ENCODE data around the gene ENOX2.
"Not testable (repeated sequence)": the region's sequence is repeated elsewhere in the genome, so short reads cannot be mapped to it uniquely, and the experiment has no call there.

The ENOX2 gene

DNA sequence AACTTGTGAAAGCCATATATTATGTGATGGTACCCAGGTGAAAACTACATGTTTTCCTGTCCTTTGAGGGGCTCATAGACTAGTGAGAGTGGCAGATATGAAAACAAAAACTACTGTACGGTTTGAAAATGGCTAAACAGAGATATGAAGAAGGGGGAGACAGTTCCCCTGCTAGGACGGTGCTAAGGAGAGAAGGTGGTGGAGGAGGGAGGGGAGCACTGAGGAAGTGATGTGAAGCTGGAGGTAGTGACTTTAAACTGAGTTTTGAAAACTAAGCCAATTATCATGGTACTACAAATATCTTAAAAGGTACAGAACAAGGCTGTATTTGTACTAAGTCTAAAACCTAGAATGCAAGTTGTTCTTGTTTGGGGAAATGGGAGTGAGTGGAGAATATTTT, 188.3 kb downstream of the ENOX2 start:
- no peak overlapping the region for H3K27ac ChIP-seq
- H3K36me3 ChIP-seq: no peaks in the 10 kb centered on the region
- TF ChIP-seq, protein P1, sequence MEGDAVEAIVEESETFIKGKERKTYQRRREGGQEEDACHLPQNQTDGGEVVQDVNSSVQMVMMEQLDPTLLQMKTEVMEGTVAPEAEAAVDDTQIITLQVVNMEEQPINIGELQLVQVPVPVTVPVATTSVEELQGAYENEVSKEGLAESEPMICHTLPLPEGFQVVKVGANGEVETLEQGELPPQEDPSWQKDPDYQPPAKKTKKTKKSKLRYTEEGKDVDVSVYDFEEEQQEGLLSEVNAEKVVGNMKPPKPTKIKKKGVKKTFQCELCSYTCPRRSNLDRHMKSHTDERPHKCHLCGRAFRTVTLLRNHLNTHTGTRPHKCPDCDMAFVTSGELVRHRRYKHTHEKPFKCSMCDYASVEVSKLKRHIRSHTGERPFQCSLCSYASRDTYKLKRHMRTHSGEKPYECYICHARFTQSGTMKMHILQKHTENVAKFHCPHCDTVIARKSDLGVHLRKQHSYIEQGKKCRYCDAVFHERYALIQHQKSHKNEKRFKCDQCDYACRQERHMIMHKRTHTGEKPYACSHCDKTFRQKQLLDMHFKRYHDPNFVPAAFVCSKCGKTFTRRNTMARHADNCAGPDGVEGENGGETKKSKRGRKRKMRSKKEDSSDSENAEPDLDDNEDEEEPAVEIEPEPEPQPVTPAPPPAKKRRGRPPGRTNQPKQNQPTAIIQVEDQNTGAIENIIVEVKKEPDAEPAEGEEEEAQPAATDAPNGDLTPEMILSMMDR (IDR thresholded peaks at IDR 0.05): no peak
- H3K4me3 ChIP-seq (ENCODE audit: low read depth in 1 of 2, low read length in 1 of 2): no peak overlapping the region
- no peaks in the 10 kb centered on the region for H3K4me1 ChIP-seq (ENCODE audit: control insufficient read depth in 1 of 2, insufficient read depth in 1 of 2, low read depth in 1 of 2, low read length in 1 of 2)
- no peaks in the 10 kb centered on the region for H3K27me3 ChIP-seq
- no peaks in the 10 kb centered on the region for H3K9me3 ChIP-seq

DNA sequence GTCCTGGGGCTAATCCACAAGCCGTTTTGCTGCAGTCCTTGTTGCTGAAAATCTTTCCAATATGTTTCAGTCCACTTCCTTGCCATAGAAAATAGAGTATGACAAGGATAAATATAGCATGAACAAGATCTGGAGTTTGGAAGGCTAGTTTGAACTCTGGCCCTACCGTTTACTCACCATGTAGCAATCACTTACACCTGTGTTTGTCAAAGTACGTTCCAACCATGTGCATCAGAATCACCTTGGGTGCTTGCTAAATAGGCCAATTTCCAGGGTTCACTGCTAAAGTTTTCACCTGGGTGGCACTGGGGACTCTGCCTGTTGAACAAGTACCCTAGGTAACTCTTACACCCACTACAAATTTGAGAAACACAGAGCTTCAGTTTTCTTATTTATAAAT, 188.9 kb downstream of the ENOX2 start:
- Histone ChIP-seq H3K4me3 (ENCODE audit: low read depth in 1 of 2, low read length in 1 of 2) (no peak overlapping the region), H3K27me3 (no peaks in the 10 kb centered on the region), H3K36me3 (no peaks in the 10 kb centered on the region), H3K4me1 (ENCODE audit: control insufficient read depth in 1 of 2, insufficient read depth in 1 of 2, low read depth in 1 of 2, low read length in 1 of 2) (no peaks in the 10 kb centered on the region), H3K27ac (no peak overlapping the region), H3K9me3 (no peaks in the 10 kb centered on the region)
- TF ChIP-seq, protein P1 (IDR thresholded peaks at IDR 0.05): no peak

DNA sequence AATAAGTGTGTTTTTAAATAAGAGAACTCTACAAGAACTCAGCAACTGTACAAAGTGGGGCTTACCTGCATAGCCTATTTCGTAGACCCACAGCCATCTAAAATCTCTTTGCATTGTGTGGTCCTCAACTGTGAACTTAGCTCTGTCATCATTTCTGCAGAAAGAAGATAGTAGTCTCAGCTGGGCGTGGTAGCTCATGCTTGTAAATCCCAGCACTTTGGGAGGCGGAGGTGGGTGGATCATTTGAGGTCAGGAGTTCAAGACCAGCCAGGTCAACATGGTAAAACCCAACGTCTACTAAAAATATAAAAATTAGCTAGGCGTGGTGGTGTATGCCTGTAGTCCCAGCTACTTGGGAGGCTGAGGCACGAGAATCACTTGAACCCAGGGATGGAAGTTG, 193.8 kb downstream of the ENOX2 start:
- not testable (repeated sequence) for H3K4me3 ChIP-seq (ENCODE audit: low read depth in 1 of 2, low read length in 1 of 2); H3K27me3 ChIP-seq; H3K27ac ChIP-seq; H3K36me3 ChIP-seq; H3K4me1 ChIP-seq (ENCODE audit: control insufficient read depth in 1 of 2, insufficient read depth in 1 of 2, low read depth in 1 of 2, low read length in 1 of 2); H3K9me3 ChIP-seq

DNA sequence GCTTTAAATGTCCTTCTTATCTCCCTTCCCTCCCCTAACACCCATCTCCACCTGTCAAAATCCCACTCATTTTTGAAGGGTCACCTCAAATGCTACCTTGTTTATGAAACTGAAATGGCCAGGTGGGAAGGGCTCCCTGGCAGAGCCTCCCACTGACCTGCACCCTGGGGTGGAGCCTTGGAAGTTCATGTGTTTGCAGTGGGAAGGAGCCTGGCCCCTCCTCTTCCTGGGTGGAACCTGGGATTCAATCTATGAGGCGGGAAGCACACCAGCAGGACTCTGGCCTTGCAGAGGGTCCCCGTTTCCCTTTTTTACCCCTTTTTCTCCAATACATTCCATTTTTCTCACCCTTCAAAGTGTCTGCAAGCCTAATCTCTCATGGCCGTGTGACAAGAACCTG, 197.4 kb downstream of the ENOX2 start:
- Histone ChIP-seq H3K9me3 (no peaks in the 10 kb centered on the region), H3K27me3 (no peaks in the 10 kb centered on the region), H3K36me3 (no peaks in the 10 kb centered on the region), H3K4me3 (ENCODE audit: low read depth in 1 of 2, low read length in 1 of 2) (no peak overlapping the region), H3K27ac (no peak overlapping the region), H3K4me1 (ENCODE audit: control insufficient read depth in 1 of 2, insufficient read depth in 1 of 2, low read depth in 1 of 2, low read length in 1 of 2) (no peaks in the 10 kb centered on the region)
- TF ChIP-seq, protein P1 (IDR thresholded peaks at IDR 0.05): no peak

DNA sequence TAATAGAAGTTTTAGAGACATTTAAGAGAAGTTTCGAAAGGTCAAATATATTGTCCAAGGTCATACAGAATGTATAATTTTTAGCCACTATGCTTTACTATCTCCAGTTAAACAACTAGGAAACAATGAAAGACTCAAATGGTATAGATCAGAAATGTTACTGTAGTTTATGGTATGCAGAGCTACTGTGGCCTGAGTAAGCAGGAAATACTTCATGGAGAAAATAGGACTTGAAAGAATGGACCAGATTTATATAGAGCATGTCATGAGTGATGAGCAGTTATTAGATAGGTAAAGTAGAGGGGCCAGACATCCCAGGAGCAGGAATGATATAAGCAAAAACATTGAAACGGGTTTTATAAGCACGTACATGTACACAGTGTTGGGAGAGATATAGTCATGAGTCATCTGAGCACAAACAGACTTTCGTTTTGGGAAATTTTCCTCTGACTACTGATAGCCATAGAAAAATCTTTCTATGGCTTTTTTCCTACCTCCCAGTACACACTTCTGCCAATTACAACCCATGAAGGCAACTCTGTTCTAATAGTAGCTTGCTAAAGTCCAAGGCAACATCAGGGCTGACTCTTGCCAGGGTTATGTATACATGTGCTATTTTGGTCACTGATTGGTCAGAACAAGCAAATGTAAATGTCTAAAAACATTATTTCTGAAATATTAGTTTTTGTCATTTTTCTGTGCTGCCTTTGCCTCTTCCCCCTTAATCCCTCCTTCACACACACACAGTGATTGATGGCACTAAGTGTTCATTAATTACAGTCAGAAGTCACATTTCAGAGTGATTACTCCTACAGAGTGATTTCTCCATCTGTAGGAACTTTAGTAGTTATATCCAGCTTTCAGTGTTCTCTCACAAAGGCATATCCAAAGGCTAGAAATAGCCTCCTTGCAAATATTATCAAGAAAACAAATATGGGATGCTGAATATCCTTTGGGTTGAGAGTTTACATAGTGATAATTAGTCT, 198.7 kb downstream of the ENOX2 start:
- H3K4me1 ChIP-seq (ENCODE audit: control insufficient read depth in 1 of 2, insufficient read depth in 1 of 2, low read depth in 1 of 2, low read length in 1 of 2): no peaks in the 10 kb centered on the region
- no peaks in the 10 kb centered on the region for H3K9me3 ChIP-seq
- no peaks in the 10 kb centered on the region for H3K27me3 ChIP-seq
- H3K36me3 ChIP-seq: no peaks in the 10 kb centered on the region
- TF ChIP-seq, protein P1 (IDR thresholded peaks at IDR 0.05): no peak
- no peak overlapping the region for H3K27ac ChIP-seq
- no peak overlapping the region for H3K4me3 ChIP-seq (ENCODE audit: low read depth in 1 of 2, low read length in 1 of 2)
